Activated CD8-positive, alpha-beta T cell treated with anti-CD3 and anti-CD28 coated beads for 36 hours (primary cell): ENCODE measurements around the gene HERC6. TPM values are rescaled to one million over a fixed set of nuclear protein-coding genes. Genes with fewer than 3 reads are reported as not detected.
"Not testable (repeated sequence)": the region's sequence is repeated elsewhere in the genome, so short reads cannot be mapped to it uniquely, and the experiment has no call there.

Experiments
- ATAC-seq: fragments of 200-7000 bp; cut with Tn5 transposase; one replicate; pipeline ENCODE4 v1.10.0; 2021; ENCODE audit warnings: mild to moderate bottlenecking, moderate library complexity
- CTCF ChIA-PET: fragments of 350-600 bp; sonication (Branson Sonifier 250); formaldehyde crosslinking; loops from one replicate; lab custom pipeline; 2021; ENCODE audit warnings: antibody characterized with exemption; lab: Charles Lee
- POLR2A ChIA-PET: fragments of 350-600 bp; sonication (Branson Sonifier 250); formaldehyde crosslinking; loops from one replicate; lab custom pipeline; 2021; ENCODE audit warnings: antibody characterized with exemption; lab: Charles Lee
- DNase-seq: peaks from one replicate; pipeline ENCODE4 v3.0.0-alpha.2; 2020
- H3K27ac Mint-ChIP-seq: one replicate; pipeline ENCODE4 v1.8.0; 2021; ENCODE audit warnings: mild to moderate bottlenecking, mixed read lengths
- H3K27me3 Mint-ChIP-seq: one replicate; pipeline ENCODE4 v1.8.0; 2021; ENCODE audit warnings: mixed read lengths
- H3K36me3 Mint-ChIP-seq: one replicate; pipeline ENCODE4 v1.8.0; 2021; ENCODE audit warnings: low read depth, mixed read lengths
- H3K4me1 Mint-ChIP-seq: one replicate; pipeline ENCODE4 v1.8.0; 2021; ENCODE audit warnings: low read depth, mixed read lengths
- H3K4me3 Mint-ChIP-seq: one replicate; pipeline ENCODE4 v1.8.0; 2021; ENCODE audit warnings: mild to moderate bottlenecking, moderate library complexity, mixed read lengths
- H3K9me3 Mint-ChIP-seq: one replicate; pipeline ENCODE4 v1.8.0; 2021; ENCODE audit warnings: mixed read lengths
- intact Hi-C: fragments of 100-400 bp; cut with micrococcal nuclease; formaldehyde crosslinking; loops from one replicate; pipeline ENCODE4 v1.10.0; 2022
- total RNA-seq, 2 experiments: library from RNA; stranded (reverse); gene quantifications; one replicate each; pipeline ENCODE4 v1.2.3, GENCODE V29; 2021
- TF ChIP-seq, protein P1 (sequence below): fragments of 200-600 bp; IDR thresholded peaks from one replicate; pipeline ENCODE4 v1.8.0; 2022; ENCODE audit warnings: antibody characterized with exemption, mild to moderate bottlenecking

Gene HERC6
- total RNA-seq, 2 experiments from 2014 or later, result 3.0 to 4.0 TPM

DNA sequence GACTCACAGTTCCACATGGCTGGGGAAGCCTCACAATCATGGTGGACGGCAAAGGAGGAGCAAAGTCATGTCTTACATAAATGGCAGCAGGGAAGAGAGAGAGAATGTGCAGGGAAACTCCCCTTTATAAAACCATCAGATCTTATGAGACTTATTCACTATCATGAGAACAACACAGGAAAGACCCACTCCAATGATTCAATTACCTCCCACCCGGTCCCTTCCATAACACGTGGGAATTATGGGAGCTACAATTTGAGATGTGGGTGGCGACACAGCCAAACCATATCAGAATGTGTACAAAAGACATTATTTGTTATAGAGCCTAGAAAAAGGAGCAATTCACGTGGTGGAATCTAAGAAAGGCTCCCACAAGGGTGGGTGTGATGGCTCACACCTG, 10.8 kb upstream of the HERC6 start:
- no peak for DNase-seq
- no peak for ATAC-seq
- Mint-ChIP-seq H3K4me1 (peaks cover 5% of the 10 kb centered on the region), H3K27ac (no peak overlapping the region), H3K27me3 (no peaks in the 10 kb centered on the region), H3K4me3 (no peak overlapping the region), H3K9me3 (peaks cover 10% of the 10 kb centered on the region), H3K36me3 (no peaks in the 10 kb centered on the region)
- TF ChIP-seq, protein P1, sequence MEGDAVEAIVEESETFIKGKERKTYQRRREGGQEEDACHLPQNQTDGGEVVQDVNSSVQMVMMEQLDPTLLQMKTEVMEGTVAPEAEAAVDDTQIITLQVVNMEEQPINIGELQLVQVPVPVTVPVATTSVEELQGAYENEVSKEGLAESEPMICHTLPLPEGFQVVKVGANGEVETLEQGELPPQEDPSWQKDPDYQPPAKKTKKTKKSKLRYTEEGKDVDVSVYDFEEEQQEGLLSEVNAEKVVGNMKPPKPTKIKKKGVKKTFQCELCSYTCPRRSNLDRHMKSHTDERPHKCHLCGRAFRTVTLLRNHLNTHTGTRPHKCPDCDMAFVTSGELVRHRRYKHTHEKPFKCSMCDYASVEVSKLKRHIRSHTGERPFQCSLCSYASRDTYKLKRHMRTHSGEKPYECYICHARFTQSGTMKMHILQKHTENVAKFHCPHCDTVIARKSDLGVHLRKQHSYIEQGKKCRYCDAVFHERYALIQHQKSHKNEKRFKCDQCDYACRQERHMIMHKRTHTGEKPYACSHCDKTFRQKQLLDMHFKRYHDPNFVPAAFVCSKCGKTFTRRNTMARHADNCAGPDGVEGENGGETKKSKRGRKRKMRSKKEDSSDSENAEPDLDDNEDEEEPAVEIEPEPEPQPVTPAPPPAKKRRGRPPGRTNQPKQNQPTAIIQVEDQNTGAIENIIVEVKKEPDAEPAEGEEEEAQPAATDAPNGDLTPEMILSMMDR, result no peak
- intact Hi-C loops, result loop anchor here (2.0 to 10.0 kb wide), 2 partner anchors 145 to 153 kb away; no protein-coding TSS in a partner anchor
- POLR2A ChIA-PET, result no interaction called here
- CTCF ChIA-PET, result interaction anchor here (0.6 to 4.3 kb wide), 3 partner anchors 140 to 149 kb away, joined by 5 to 38 read pairs (median 7); no protein-coding TSS in a partner anchor

DNA sequence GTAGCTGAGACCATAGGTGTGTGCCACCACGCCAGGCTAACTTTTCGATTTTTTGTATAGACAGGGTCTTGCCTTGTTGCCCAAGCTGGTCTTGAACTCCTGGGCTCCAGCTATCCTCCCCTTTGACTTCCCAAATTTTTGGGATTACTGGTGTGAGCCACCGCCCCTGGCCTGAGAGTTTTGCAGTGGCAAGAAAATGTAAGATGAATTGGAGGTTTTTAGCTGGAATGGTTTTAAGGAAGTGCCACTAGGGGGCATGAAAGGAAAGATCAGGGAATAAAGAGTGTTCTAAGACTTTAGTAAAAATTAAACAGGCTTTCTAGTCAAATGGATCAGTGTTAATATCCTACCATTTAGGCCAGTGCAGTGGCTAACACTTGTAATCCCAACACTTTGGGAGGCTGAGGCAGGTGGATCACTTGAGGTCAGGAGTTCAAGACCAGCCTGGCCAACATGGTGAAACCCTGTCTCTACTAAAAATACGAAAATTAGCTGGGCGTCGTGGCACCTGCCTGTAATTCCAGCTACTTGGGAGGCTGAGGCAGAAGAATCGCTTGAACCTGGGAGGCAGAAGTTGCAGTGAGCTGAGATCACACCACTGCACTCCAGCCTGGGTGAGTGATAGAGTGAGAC, 9.4 kb upstream of the HERC6 start:
- intact Hi-C loops, result loop anchor here (2.0 to 10.0 kb wide), 2 partner anchors 144 to 154 kb away; no protein-coding TSS in a partner anchor
- TF ChIP-seq, protein P1, result peak; percentile 48
- H3K27me3 Mint-ChIP-seq, ATAC-seq, POLR2A ChIA-PET, H3K9me3 Mint-ChIP-seq, H3K27ac Mint-ChIP-seq, H3K4me3 Mint-ChIP-seq, H3K36me3 Mint-ChIP-seq, H3K4me1 Mint-ChIP-seq, DNase-seq: not testable (repeated sequence)
- CTCF ChIA-PET, result interaction anchor here (0.6 to 4.3 kb wide), 16 partner anchors 8 to 150 kb away, joined by 3 to 38 read pairs (median 4); no protein-coding TSS in a partner anchor

- no peak for DNase-seq
- Mint-ChIP-seq H3K36me3 (peaks cover 3% of the 10 kb centered on the region), H3K9me3 (no peaks in the 10 kb centered on the region), H3K4me1 (peaks cover 36% of the 10 kb centered on the region), H3K4me3 (no peak overlapping the region), H3K27ac (peak overlapping the region; percentile 85), H3K27me3 (no peaks in the 10 kb centered on the region)
- TF ChIP-seq, protein P1, result no peak
- no peak for ATAC-seq
- ChIA-PET POLR2A (no interaction called here), CTCF (interaction anchor here (0.8 kb wide), 1 partner anchor 12 kb away, joined by 3 read pairs; no protein-coding TSS in a partner anchor)
- intact Hi-C loops, result loop anchor here (5.0 kb wide), 2 partner anchors 76 to 136 kb away; partner anchors contain the start of gene HERC5
Measured at GRCh38 chr4:88381123-88381522, 2.5 kb downstream of the HERC6 start.

- ChIA-PET POLR2A (no interaction called here), CTCF (no interaction called here)
- H3K27me3 Mint-ChIP-seq, result no peaks in the 10 kb centered on the region
- TF ChIP-seq, protein P1, result no peak
- peaks cover 3% of the 10 kb centered on the region for H3K36me3 Mint-ChIP-seq
- peak overlapping the region; percentile 22 for H3K4me3 Mint-ChIP-seq
- ATAC-seq (peak; percentile 85), DNase-seq (peak; percentile 67)
- peak overlapping the region; percentile 94 for H3K27ac Mint-ChIP-seq
- no peaks in the 10 kb centered on the region for H3K9me3 Mint-ChIP-seq
- peaks cover 36% of the 10 kb centered on the region for H3K4me1 Mint-ChIP-seq
- intact Hi-C loops, result loop anchor here (2.0 to 5.0 kb wide), 3 partner anchors 75 to 135 kb away; partner anchors contain the start of genes HERC5 and PPM1K
Measured at GRCh38 chr4:88382621-88383020, 4.0 kb downstream of the HERC6 start.

GRCh38 chr4:88390128-88390527, 11.5 kb downstream of the HERC6 start:
- Mint-ChIP-seq H3K9me3 (no peaks in the 10 kb centered on the region), H3K4me3 (no peak overlapping the region), H3K27ac (no peak overlapping the region), H3K27me3 (no peaks in the 10 kb centered on the region), H3K4me1 (no peaks in the 10 kb centered on the region), H3K36me3 (peaks cover 3% of the 10 kb centered on the region)
- ATAC-seq (no peak), DNase-seq (no peak)
- TF ChIP-seq, protein P1, result no peak
- intact Hi-C loops, result no loop called here
- ChIA-PET CTCF (interaction anchor here (2.0 kb wide), 1 partner anchor 11 kb away, joined by 8 read pairs; the partner anchor contains the start of gene HERC6), POLR2A (no interaction called here)
